ENCODE measurements around the gene KLK3.

GRCh38 chr19:50833117-50833801 lies 21.5 kb upstream of the KLK3 start, which contains the start of gene KLK15:
- TF ChIP-seq MAX (IDR thresholded peaks at IDR 0.05) (no peak), RAD21 (IDR thresholded peaks at IDR 0.05; ENCODE audit: low read depth) (no peak), REST (IDR thresholded peaks at IDR 0.05; ENCODE audit: low read depth) (no peak), CEBPB (IDR thresholded peaks at IDR 0.05) (no peak), TAF1 (IDR thresholded peaks at IDR 0.05; ENCODE audit: low read depth) (no peak), YY1 (IDR thresholded peaks at IDR 0.05; ENCODE audit: low read depth) (no peak), ZBTB7A (IDR thresholded peaks at IDR 0.05; ENCODE audit: low read depth) (no peak), EP300 (IDR thresholded peaks at IDR 0.05; ENCODE audit: borderline replicate concordance) (no peak)

All from Ishikawa (cell line).